PC-9 (cell line): ENCODE results near the gene ZBTB7C. TPM values are rescaled to one million over a fixed set of nuclear protein-coding genes. Genes with fewer than 3 reads are reported as not detected.

Experiments
- BruUV-seq: library from RNA; stranded (reverse); fragments of 400-500 nt; replicated peaks from 2 replicates; lab custom pipeline; 2021; lab: Mats Ljungman, UMichigan
- CTCF ChIA-PET: fragments of 300-600 bp; sonication (Branson Sonifier 250); formaldehyde crosslinking; loops from one replicate; lab custom pipeline; 2022; ENCODE audit warnings: antibody characterized with exemption; lab: Charles Lee
- POLR2A ChIA-PET: fragments of 300-600 bp; sonication (Branson Sonifier 250); formaldehyde crosslinking; loops from one replicate; lab custom pipeline; 2022; ENCODE audit warnings: antibody characterized with exemption; ENCODE audit not compliant: unreplicated experiment; lab: Charles Lee
- DNase-seq, 2 experiments: peaks; one replicate each; pipeline versions ENCODE4 v3.0.0 to v3.0.0-alpha.2; 2015 to 2022; ENCODE audit warnings: mixed read lengths in 1 of 2
- H2AFZ ChIP-seq: fragments of 200-600 bp; sonication (generic); 2 replicates; pipeline ENCODE4 v1.8.1; 2017; ENCODE audit warnings: antibody characterized with exemption
- H3F3A ChIP-seq: fragments of 200-600 bp; sonication (generic); 2 replicates; pipeline ENCODE4 v1.8.1; 2017; ENCODE audit warnings: antibody characterized with exemption, mild to moderate bottlenecking, low read depth; ENCODE audit not compliant: insufficient read depth
- H3K27ac ChIP-seq: fragments of 200-600 bp; sonication (generic); 2 replicates; pipeline ENCODE4 v1.6.1; 2016; ENCODE audit warnings: mixed run types
- H3K27me3 ChIP-seq: fragments of 200-600 bp; sonication (generic); 2 replicates; pipeline ENCODE4 v1.6.1; 2016; ENCODE audit warnings: low read depth, mixed run types; ENCODE audit not compliant: insufficient read depth
- H3K36me3 ChIP-seq: fragments of 200-600 bp; sonication (generic); 2 replicates; pipeline ENCODE4 v1.6.1; 2016; ENCODE audit warnings: low read depth, mixed run types
- H3K4me1 ChIP-seq: fragments of 200-600 bp; sonication (generic); replicated peaks from 2 replicates; pipeline ENCODE4 v1.6.1; 2016; ENCODE audit warnings: mixed run types; ENCODE audit not compliant: insufficient read depth
- H3K4me2 ChIP-seq: fragments of 200-600 bp; sonication (generic); 2 replicates; pipeline ENCODE4 v1.6.1; 2017; ENCODE audit warnings: mixed run types
- H3K4me3 ChIP-seq: fragments of 200-600 bp; sonication (generic); 2 replicates; pipeline ENCODE4 v1.6.1; 2016; ENCODE audit warnings: mixed run types
- H3K79me2 ChIP-seq: fragments of 200-600 bp; sonication (generic); 2 replicates; pipeline ENCODE4 v1.6.1; 2017; ENCODE audit warnings: low read depth, mixed run types
- H3K9me2 ChIP-seq: fragments of 200-600 bp; sonication (generic); 2 replicates; pipeline ENCODE4 v1.8.1; 2017; ENCODE audit warnings: mild to moderate bottlenecking; ENCODE audit not compliant: insufficient read depth
- H3K9me3 ChIP-seq: fragments of 200-600 bp; sonication (generic); 2 replicates; pipeline ENCODE4 v1.8.1; 2016; ENCODE audit warnings: low read depth; ENCODE audit not compliant: insufficient read depth
- H4K20me1 ChIP-seq: fragments of 200-600 bp; sonication (generic); 2 replicates; pipeline ENCODE4 v1.8.1; 2017; ENCODE audit not compliant: insufficient read depth
- EZH2 ChIP-seq: fragments of 200-600 bp; sonication (generic); IDR thresholded peaks from 2 replicates; pipeline ENCODE4 v1.8.0; 2017; ENCODE audit warnings: antibody characterized with exemption, low read depth
- intact Hi-C: fragments of 100-400 bp; cut with micrococcal nuclease; formaldehyde crosslinking; loops from one replicate; pipeline ENCODE4 v1.10.0; 2022; ENCODE audit not compliant: unreplicated experiment
- total RNA-seq: library from RNA; stranded (reverse); gene quantifications from 2 replicates; pipeline ENCODE4 v1.2.3, GENCODE V29; 2021
- TF ChIP-seq, protein P1 (sequence below): fragments of 200-600 bp; sonication (generic); conservative IDR thresholded peaks from 2 replicates; pipeline ENCODE4 v1.6.1; 2017; ENCODE audit warnings: mixed run types, antibody characterized with exemption, mild to moderate bottlenecking, moderate library complexity

The ZBTB7C gene
- total RNA-seq, 1 experiment from 2014 or later: not detected

DNA sequence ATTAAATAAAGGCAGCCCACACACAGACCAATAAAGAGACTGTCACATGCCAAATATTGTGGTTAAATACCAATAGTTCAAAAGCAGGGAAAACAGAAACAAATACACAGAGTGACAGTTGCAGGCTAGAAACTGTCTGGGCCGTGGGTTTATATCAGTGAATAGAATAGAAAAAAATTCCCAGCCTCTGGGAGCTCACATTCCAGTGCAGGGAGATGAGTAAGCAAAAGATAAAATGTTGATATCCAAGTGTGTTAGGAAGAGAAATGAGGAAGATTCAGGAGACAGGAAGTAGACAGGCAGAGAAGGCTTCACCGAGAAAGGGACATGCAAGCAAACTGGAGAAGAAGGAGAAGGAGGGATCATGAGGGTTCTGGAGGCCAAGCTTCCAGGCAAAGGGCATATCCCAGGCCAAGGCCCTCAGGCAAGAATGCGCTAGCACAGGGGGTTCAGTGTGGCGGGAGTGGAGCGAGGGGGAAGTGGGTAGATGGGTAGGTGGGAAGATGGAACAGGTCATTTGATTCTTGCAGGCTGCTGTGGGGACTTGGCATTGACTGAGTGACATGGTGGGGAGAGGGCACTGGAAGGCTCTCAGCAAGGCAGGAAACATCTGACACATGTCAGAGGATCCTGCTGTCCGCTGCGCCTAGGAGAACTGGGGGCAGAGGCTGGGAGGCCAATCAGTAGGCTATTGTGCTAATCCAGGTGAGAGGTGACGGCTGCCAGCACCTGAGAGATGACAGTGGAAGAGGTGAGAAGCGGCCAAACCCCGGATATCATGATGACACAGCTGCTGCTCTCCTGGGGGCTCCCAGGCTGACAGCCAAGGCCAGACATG lies 89.2 kb downstream of the ZBTB7C start:
- no peak overlapping the region for H2AFZ ChIP-seq
- no peak overlapping the region for H3K27ac ChIP-seq

DNA sequence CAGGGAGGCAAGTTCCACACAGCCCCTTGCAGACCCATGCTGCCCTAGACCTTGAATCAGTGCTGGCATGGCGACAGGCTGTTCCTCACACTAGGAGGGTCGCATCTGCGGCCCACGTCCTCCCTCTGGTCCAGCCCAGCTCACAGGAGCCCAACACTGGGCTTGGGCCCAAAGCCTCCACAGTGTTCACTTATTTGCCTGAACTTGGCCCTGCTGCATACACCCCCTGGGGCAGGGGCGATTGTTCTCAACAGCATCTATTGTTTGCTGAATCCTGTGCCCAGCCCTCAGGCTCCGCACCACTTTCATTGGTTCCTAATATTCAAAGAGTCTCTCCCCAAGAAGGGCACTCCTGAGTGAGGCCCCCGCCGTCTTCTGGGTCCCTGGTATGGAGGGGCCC lies 90.7 kb downstream of the ZBTB7C start:
- peaks cover 11% of the 10 kb centered on the region; the same call in 1 of the 2 replicates for H3F3A ChIP-seq
- intact Hi-C loops: no loop called here
- no peaks in the 10 kb centered on the region for H4K20me1 ChIP-seq
- H3K4me3 ChIP-seq: no peak overlapping the region
- no peak for DNase-seq
- no peaks in the 10 kb centered on the region for H3K27me3 ChIP-seq
- no peaks in the 10 kb centered on the region for H3K9me2 ChIP-seq
- CTCF ChIA-PET: no interaction called here
- H3K4me2 ChIP-seq: no peak overlapping the region
- peaks cover 26% of the 10 kb centered on the region for H3K4me1 ChIP-seq
- no peaks in the 10 kb centered on the region for H3K36me3 ChIP-seq
- no peaks in the 10 kb centered on the region for H3K9me3 ChIP-seq
- H2AFZ ChIP-seq: no peak overlapping the region
- H3K27ac ChIP-seq: no peak overlapping the region
- no peaks in the 10 kb centered on the region for H3K79me2 ChIP-seq
- no TSS peak for BruUV-seq
- TF ChIP-seq, protein P1, sequence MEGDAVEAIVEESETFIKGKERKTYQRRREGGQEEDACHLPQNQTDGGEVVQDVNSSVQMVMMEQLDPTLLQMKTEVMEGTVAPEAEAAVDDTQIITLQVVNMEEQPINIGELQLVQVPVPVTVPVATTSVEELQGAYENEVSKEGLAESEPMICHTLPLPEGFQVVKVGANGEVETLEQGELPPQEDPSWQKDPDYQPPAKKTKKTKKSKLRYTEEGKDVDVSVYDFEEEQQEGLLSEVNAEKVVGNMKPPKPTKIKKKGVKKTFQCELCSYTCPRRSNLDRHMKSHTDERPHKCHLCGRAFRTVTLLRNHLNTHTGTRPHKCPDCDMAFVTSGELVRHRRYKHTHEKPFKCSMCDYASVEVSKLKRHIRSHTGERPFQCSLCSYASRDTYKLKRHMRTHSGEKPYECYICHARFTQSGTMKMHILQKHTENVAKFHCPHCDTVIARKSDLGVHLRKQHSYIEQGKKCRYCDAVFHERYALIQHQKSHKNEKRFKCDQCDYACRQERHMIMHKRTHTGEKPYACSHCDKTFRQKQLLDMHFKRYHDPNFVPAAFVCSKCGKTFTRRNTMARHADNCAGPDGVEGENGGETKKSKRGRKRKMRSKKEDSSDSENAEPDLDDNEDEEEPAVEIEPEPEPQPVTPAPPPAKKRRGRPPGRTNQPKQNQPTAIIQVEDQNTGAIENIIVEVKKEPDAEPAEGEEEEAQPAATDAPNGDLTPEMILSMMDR: no peak
- no peak for TF ChIP-seq EZH2
- POLR2A ChIA-PET: no interaction called here

More for the DNA sequence above, 89.2 kb downstream of the ZBTB7C start:
- Histone ChIP-seq H3K4me1 (peaks cover 29% of the 10 kb centered on the region), H3F3A (peaks cover 11% of the 10 kb centered on the region; the same call in 1 of the 2 replicates), H3K27me3 (no peaks in the 10 kb centered on the region), H4K20me1 (no peaks in the 10 kb centered on the region), H3K4me2 (peak overlapping the region; percentile 18; the same call in 1 of the 2 replicates), H3K9me3 (no peaks in the 10 kb centered on the region), H3K79me2 (no peaks in the 10 kb centered on the region), H3K36me3 (no peaks in the 10 kb centered on the region), H3K4me3 (no peak overlapping the region), H3K9me2 (no peaks in the 10 kb centered on the region)
- TF ChIP-seq EZH2: no peak
- BruUV-seq: no TSS peak
- intact Hi-C loops: no loop called here
- POLR2A ChIA-PET: no interaction called here
- no peak for DNase-seq
- CTCF ChIA-PET: no interaction called here

DNA sequence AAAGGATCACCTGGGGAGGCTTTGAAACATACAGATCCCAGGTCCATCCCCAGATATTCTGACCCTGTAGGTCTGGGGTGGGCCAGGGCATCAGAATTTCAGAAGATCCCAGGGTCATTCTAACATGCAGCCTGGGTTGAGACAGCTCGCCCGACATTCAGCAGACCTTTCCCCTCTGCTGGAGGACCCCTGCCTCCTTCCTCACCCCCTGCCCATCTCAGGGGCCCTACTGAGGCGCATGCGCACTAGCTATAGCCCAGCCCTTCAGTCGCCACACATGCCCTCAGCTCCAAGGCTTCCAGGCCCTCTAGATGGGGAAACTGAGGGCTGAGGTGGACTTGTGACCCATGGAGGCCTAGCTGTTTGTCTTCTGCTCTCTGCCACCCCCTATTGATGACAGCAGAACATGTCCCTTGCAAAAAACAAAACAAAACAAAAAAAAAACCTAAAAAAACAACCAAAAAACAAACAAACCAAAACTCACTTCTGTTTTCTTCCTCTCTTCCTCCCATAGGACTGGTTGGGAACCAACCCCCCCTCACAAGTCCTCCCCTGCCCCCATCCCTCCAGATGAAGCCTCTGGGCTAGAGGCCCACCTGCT lies 91.3 kb downstream of the ZBTB7C start:
- BruUV-seq: no TSS peak
- no peaks in the 10 kb centered on the region for H3K9me2 ChIP-seq
- no peaks in the 10 kb centered on the region for H4K20me1 ChIP-seq
- no peak for TF ChIP-seq EZH2
- TF ChIP-seq, protein P1: peak; percentile 54; the same call in 1 of the 2 replicates
- intact Hi-C loops: no loop called here
- H3F3A ChIP-seq: peaks cover 9% of the 10 kb centered on the region; the same call in 1 of the 2 replicates
- peaks cover 20% of the 10 kb centered on the region for H3K4me1 ChIP-seq
- no peak overlapping the region for H2AFZ ChIP-seq
- ChIA-PET CTCF (no interaction called here), POLR2A (no interaction called here)
- H3K4me2 ChIP-seq: no peak overlapping the region
- no peak for DNase-seq
- H3K27ac ChIP-seq: no peak overlapping the region
- H3K9me3 ChIP-seq: no peaks in the 10 kb centered on the region
- H3K27me3 ChIP-seq: no peaks in the 10 kb centered on the region
- no peaks in the 10 kb centered on the region for H3K36me3 ChIP-seq
- no peaks in the 10 kb centered on the region for H3K79me2 ChIP-seq
- no peak overlapping the region for H3K4me3 ChIP-seq
